ENCODE results near the gene LMF1. TPM values are rescaled to one million over a fixed set of nuclear protein-coding genes. Genes with fewer than 3 reads are reported as not detected.
"Not testable (repeated sequence)": the region's sequence is repeated elsewhere in the genome, so short reads cannot be mapped to it uniquely, and the experiment has no call there.

The LMF1 gene
- polyA plus RNA-seq, 1 donor = 18.7 TPM

DNA sequence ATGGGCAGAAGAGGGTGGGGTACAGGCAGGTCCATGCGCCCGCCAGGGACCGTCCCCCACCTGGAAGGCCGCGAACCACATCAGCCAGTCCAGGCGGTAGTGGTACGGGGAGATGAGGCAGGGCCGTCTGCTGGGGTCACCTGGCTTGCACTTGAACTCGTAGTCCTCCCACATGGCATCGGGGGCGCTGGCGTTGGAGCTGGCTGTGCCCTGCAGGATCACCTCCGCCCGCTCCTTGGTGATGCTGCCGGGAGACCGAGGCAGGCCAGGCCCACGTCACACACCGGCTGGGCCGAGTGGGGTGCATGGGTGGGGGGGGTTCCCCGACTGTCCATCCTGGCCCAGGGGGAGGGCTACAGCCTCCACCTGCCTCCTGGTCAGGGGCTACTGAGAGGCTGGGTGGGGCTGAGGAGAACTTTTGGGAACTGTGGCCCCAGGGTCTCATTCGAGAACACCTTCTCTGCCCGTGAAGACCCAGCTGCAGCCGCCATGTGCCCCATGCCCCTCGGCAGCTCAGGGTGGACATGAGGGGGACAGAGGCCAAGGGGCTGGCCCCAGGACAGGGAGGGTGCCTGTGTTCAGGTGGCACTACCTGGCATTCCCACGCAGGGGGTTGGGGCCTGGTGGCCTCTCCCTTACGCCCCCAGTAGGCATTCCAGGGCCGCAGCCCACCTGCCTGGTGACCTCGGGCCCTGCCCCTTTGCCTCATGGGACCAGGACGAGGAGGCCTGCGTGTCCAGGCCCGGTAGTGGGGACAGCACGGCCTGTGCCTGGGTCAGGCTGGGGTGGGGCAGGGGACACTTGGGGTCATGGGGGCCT lies 100.8 kb downstream of the LMF1 start:
- no peak for DNase-seq

GRCh38 chr16:868846-869822 lies 101.7 kb downstream of the LMF1 start:
- no peak for DNase-seq

- no peak for DNase-seq
Measured at GRCh38 chr16:868386-868755, 102.4 kb downstream of the LMF1 start.

DNA sequence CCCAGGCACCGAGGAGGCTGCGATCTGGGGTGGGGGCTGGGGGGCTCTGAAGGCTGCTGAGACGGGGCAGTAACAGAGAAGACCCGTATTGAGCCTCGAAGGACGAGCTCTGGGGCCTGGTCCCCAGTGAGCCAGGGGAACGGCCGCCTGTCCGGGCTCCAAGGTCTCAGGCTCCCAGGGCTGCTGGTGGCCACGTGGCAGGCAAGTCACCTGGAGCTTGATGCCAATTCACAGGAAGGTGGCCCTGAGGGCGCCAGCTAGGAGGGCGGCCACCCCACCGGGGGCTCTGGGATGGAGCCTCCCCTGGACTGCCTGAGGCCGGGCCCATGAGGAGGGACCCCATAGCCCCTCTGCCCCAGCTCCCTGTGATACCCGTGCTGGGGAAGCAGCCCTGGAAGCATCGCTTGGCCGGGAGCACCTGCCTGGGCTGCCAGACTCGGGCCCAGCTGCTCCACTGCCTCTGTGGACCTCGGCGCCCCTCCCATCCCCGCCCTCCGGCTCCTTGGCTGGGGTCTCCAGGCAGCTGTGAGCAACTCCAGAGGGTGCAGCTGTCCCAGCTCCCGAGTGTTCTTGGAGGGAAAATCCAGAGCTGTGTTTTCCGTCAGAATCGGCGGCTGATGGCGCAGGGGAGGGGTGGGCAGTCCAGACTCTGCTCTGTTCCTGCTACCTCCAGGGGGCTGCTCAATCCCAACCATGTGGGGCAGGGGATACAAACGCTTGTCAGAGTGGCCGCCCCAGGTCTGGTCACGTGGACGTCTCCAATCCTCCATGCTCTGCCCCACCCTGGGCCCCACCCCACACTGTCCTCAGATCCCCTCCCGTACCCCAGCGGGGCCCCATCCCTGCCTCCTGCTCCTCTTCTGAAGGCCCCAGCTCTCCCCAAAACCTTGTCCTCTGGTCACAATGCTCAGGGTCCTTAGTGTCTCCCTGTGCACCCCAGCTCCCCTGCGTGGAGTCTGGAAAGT lies 103.1 kb downstream of the LMF1 start:
- DNase-seq = no peak

DNA sequence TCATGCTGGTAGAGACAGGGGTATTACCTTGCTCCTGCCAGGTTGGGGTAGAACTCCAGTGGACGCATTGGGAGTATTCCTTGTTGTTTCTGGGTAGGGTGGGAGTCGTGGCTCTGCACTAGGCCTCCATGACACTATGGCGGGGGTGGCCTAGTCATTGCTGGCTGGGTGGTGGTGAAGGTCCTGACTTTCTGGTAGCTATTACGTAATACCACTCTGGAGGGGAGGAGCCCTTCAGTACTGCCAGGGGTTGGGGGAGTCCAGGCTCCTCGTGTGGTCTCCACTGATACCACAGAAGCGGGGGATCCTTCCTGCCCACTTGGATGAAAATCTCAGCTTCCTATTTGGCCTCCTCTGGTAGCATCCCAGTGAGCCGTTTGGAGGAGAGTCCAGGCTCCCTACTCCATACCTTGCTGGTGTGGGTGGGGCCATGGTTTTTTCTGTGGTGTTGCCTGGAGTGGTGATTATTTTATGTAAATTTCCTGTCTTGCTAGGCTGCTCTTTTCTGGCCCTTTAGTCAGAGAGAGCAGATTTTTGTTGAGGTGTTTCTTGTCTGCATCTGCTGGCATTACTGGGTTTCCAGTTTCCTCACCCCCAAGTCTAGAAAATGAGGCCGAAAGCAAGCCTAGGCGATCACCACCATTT lies 104.4 kb downstream of the LMF1 start:
- no peak for DNase-seq

GRCh38 chr16:865026-865425 lies 105.8 kb downstream of the LMF1 start:
- DNase-seq = no peak

- no peak for DNase-seq
Measured at GRCh38 chr16:861446-861845, 109.3 kb downstream of the LMF1 start.

DNA sequence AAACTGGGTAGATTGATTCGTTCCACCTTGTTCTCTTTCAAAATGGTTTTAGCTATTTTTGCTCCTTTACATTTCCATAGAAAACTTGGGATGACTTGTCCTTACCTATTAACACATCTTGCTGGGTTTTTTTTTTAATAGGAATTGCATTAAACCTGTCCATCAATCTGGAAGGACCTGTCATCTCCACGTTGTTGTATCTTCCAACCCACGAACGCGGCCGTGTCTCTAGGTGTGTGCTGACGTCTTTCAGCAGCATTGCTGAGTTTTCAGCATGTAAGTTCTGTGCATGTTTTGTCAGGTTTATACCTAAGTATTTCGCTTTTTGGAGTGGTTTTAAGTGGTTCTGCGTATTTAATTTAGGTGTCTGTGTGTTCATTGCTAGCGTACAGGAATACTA lies 109.9 kb downstream of the LMF1 start:
- DNase-seq = no peak

DNA sequence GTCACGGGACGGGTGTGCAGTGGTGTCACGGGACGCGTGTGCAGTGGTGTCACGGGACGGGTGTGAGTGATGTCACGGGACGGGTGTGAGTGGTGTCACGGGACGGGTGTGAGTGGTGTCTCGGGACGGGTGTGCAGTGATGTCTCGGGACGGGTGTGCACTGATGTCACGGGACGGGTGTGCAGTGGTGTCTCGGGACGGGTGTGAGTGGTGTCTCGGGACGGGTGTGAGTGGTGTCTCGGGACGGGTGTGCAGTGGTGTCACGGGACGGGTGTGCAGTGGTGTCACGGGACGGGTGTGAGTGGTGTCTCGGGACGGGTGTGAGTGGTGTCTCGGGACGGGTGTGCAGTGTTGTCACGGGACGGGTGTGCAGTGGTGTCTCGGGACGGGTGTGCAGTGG lies 111.8 kb downstream of the LMF1 start:
- DNase-seq = not testable (repeated sequence)

DNA sequence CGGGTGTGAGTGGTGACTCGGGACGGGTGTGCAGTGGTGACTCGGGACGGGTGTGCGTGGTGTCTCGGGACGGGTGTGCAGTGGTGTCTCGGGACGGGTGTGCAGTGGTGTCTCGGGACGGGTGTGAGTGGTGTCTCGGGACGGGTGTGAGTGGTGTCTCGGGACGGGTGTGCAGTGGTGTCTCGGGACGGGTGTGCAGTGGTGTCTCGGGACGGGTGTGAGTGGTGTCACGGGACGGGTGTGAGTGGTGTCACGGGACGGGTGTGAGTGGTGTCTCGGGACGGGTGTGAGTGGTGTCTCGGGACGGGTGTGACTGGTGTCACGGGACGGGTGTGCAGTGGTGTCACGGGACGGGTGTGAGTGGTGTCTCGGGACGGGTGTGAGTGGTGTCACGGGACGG lies 112.3 kb downstream of the LMF1 start:
- DNase-seq = not testable (repeated sequence)

- no peak for DNase-seq
Measured at GRCh38 chr16:856811-857210, 114.0 kb downstream of the LMF1 start.

- DNase-seq = no peak
Measured at GRCh38 chr16:856101-856500, 114.7 kb downstream of the LMF1 start.

GRCh38 chr16:855471-855870 lies 115.3 kb downstream of the LMF1 start:
- DNase-seq = no peak

DNA sequence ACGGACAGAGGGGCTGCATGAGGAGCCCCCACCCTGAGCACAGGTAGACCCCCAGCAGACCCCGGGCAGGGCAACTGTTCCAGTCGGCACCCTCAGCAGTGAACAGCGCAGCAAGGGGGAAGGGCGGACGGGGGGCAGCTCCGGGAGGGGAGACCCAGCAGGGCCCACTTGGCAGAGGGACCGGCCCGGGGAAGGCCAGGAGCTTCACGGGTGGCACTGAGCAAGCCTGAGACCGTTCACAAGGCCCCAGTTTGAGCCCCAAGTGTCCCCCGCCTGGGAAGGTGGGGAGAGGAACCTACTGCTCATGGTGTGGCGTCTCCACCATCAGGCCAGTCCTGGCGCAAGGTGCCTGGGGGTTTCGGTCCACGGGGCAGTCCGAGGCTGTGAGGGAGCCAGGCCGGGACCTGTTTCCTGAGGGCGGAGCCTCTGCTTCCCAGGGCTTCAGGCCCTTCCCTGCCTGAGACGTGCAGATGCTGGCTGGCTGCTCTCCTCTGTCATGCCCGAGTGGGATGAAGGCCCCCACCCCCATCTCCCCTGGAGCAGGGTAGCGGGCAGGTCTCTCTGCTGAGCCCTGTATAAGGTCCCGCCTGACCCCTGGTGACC lies 115.9 kb downstream of the LMF1 start:
- DNase-seq = no peak

DNA sequence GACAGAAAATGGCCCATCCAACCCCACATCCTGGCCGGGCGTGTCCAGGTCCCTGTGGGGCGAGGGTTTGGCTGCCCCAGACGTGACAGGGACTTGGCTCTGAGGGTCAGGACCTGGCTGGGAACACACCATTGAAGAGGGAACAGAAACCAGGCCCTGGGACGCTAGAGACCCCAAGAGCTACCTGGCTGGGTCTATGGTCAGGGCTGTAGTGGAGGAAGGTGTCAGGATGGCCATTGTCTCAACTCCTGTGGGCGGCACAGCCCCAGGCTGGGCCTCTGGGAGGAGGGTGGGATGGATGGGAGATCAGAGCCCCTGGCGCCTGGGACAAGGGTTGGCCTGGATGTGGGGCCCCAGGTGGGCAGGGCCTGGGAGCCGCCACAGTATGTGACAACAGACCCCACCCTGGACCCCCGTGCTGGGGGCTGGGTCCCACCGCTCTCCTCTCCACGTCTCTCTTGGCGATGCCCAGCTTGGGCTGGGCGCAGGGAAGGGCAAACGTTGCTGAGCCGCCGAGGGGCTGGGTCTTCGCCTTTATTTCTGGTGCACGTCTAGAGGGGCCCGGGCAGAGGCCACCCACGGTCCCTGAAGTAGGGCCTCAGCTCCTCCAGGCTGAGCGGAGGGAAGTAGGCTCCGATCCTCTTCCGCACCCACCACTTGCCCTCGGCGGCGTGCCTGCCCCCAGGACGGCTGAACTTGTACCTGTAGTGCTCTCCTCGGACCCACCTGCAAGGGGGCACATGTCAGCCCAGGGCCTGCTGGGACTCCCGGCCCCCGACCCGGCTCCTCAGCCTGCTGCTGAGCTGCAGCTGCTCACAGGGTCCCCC lies 116.6 kb downstream of the LMF1 start:
- DNase-seq = no peak

GRCh38 chr16:853306-853705 lies 117.5 kb downstream of the LMF1 start:
- no peak for DNase-seq

GRCh38 chr16:852451-853185 lies 118.2 kb downstream of the LMF1 start:
- DNase-seq = no peak

- DNase-seq = no peak
Measured at GRCh38 chr16:851871-852270, 118.9 kb downstream of the LMF1 start.

GRCh38 chr16:851209-851810 lies 119.5 kb downstream of the LMF1 start:
- DNase-seq = no peak
